H9 (cell line): ENCODE data around the gene PLXNA2. TPM values are rescaled to one million over a fixed set of nuclear protein-coding genes. Genes with fewer than 3 reads are reported as not detected.

Experiments used
- DNase-seq: peaks from one replicate; pipeline ENCODE4 v3.0.0-alpha.2; 2017
- H2AFZ ChIP-seq: one replicate; pipeline ENCODE4 v1.6.1; 2013; ENCODE audit warnings: mild to moderate bottlenecking, low read length, control low read depth, moderate library complexity
- H2AK5ac ChIP-seq: 2 replicates; pipeline ENCODE4 v1.6.1; 2013; ENCODE audit warnings: low read length, control low read depth, mixed read lengths; ENCODE audit not compliant: insufficient read length
- H2BK120ac ChIP-seq: one replicate; pipeline ENCODE4 v1.6.1; 2013; ENCODE audit warnings: low read depth, mild to moderate bottlenecking, low read length, control low read depth, inconsistent platforms; ENCODE audit not compliant: poor library complexity, severe bottlenecking
- H2BK12ac ChIP-seq: 2 replicates; pipeline ENCODE4 v1.6.1; 2013; ENCODE audit warnings: low read length, control low read depth, mixed read lengths, low read depth; ENCODE audit not compliant: insufficient read length
- H2BK15ac ChIP-seq: 2 replicates; pipeline ENCODE4 v1.6.1; 2013; ENCODE audit warnings: low read depth, low read length, control low read depth
- H2BK20ac ChIP-seq: one replicate; pipeline ENCODE4 v1.6.1; 2013; ENCODE audit warnings: low read depth, mild to moderate bottlenecking, low read length, control low read depth, inconsistent platforms; ENCODE audit not compliant: poor library complexity, severe bottlenecking
- H2BK5ac ChIP-seq: 2 replicates; pipeline ENCODE4 v1.6.1; 2013; ENCODE audit warnings: low read length, control low read depth, mixed read lengths; ENCODE audit not compliant: insufficient read length
- H3K14ac ChIP-seq: 2 replicates; pipeline ENCODE4 v1.6.1; 2013; ENCODE audit warnings: low read length, control low read depth; ENCODE audit not compliant: insufficient read depth
- H3K18ac ChIP-seq: 2 replicates; pipeline ENCODE4 v1.6.1; 2013; ENCODE audit warnings: low read depth, mild to moderate bottlenecking, mixed read lengths, low read length, control low read depth; ENCODE audit not compliant: insufficient read length
- H3K23ac ChIP-seq: 2 replicates; pipeline ENCODE4 v1.6.1; 2013; ENCODE audit warnings: low read length, control low read depth, mixed read lengths, low read depth; ENCODE audit not compliant: insufficient read length
- H3K23me2 ChIP-seq: 2 replicates; pipeline ENCODE4 v1.6.1; 2013; ENCODE audit warnings: low read depth, mild to moderate bottlenecking, mixed read lengths, low read length, control low read depth; ENCODE audit not compliant: insufficient read length, poor library complexity, severe bottlenecking
- H3K27ac ChIP-seq: 2 replicates; pipeline ENCODE4 v1.5.1; 2013; ENCODE audit warnings: low read length, control low read depth, mixed read lengths, low read depth; ENCODE audit not compliant: insufficient read length
- H3K27me3 ChIP-seq: 2 replicates; pipeline ENCODE4 v1.6.1; 2013; ENCODE audit warnings: low read length, control low read depth, inconsistent platforms; ENCODE audit not compliant: insufficient read depth
- H3K4ac ChIP-seq: 2 replicates; pipeline ENCODE4 v1.6.1; 2013; ENCODE audit warnings: low read depth, mild to moderate bottlenecking, control low read depth, inconsistent platforms, low read length, moderate library complexity
- H3K4me1 ChIP-seq: 2 replicates; pipeline ENCODE4 v1.6.1; 2013; ENCODE audit warnings: low read length, control low read depth, inconsistent platforms; ENCODE audit not compliant: insufficient read depth
- H3K4me2 ChIP-seq: 2 replicates; pipeline ENCODE4 v1.6.1; 2013; ENCODE audit warnings: low read length, control low read depth, mixed read lengths; ENCODE audit not compliant: insufficient read length, insufficient read depth
- H3K56ac ChIP-seq: 2 replicates; pipeline ENCODE4 v1.6.1; 2013; ENCODE audit warnings: low read depth, mild to moderate bottlenecking, mixed read lengths, low read length, control low read depth; ENCODE audit not compliant: insufficient read length
- H3K79me1 ChIP-seq: 2 replicates; pipeline ENCODE4 v1.6.1; 2013; ENCODE audit warnings: low read depth, mild to moderate bottlenecking, moderate library complexity, low read length, control low read depth, inconsistent platforms; ENCODE audit not compliant: insufficient read depth, poor library complexity, severe bottlenecking
- H3K79me2 ChIP-seq: 2 replicates; pipeline ENCODE4 v1.6.1; 2013; ENCODE audit warnings: low read length, control low read depth, inconsistent platforms; ENCODE audit not compliant: insufficient read depth
- H3K9ac ChIP-seq: 2 replicates; pipeline ENCODE4 v1.6.1; 2013; ENCODE audit warnings: low read length, control low read depth, mixed read lengths; ENCODE audit not compliant: insufficient read length; ENCODE audit errors: extremely low read depth
- H3K9me3 ChIP-seq: one replicate; pipeline ENCODE4 v1.6.1; 2013; ENCODE audit warnings: low read depth, low read length, inconsistent platforms; ENCODE audit not compliant: control insufficient read depth
- H3T11ph ChIP-seq: one replicate; pipeline ENCODE4 v1.6.1; 2013; ENCODE audit warnings: mild to moderate bottlenecking, low read length, control low read depth, inconsistent platforms
- H4K20me1 ChIP-seq: one replicate; pipeline ENCODE4 v1.6.1; 2013; ENCODE audit not compliant: control insufficient read depth, insufficient read length, insufficient read depth
- H4K5ac ChIP-seq: 2 replicates; pipeline ENCODE4 v1.6.1; 2013; ENCODE audit warnings: low read depth, mild to moderate bottlenecking, mixed read lengths, low read length, control low read depth; ENCODE audit not compliant: insufficient read length
- H4K8ac ChIP-seq: replicated peaks from 2 replicates; pipeline ENCODE4 v1.6.1; 2013; ENCODE audit warnings: low read length, control low read depth, mixed read lengths, low read depth; ENCODE audit not compliant: insufficient read length
- H4K91ac ChIP-seq: 2 replicates; pipeline ENCODE4 v1.6.1; 2013; ENCODE audit warnings: low read depth, mild to moderate bottlenecking, moderate library complexity, mixed read lengths, low read length, control low read depth; ENCODE audit not compliant: insufficient read length
- H3K27ac Mint-ChIP-seq, 3 experiments: 2 replicates in 2 of 3; 3 replicates in 1 of 3; pipeline ENCODE4 v1.8.0; 2020 to 2021; ENCODE audit warnings: mixed read lengths in 3 of 3, mild to moderate bottlenecking in 1 of 3, moderate library complexity in 1 of 3
- H3K27me3 Mint-ChIP-seq: 2 replicates; pipeline ENCODE4 v1.8.0; 2021; ENCODE audit warnings: low read depth, mild to moderate bottlenecking, moderate library complexity, mixed read lengths
- H3K36me3 Mint-ChIP-seq, 3 experiments: 2 replicates in 2 of 3; 3 replicates in 1 of 3; pipeline ENCODE4 v1.8.0; 2020 to 2021; ENCODE audit warnings: low read depth in 3 of 3, mixed read lengths in 3 of 3; ENCODE audit not compliant: insufficient read depth in 1 of 3
- H3K4me1 Mint-ChIP-seq, 2 experiments: 2 replicates each; pipeline ENCODE4 v1.8.0; 2020; ENCODE audit warnings: mixed read lengths in 2 of 2
- H3K4me3 Mint-ChIP-seq, 2 experiments: 2 replicates in 1 of 2; 3 replicates in 1 of 2; pipeline ENCODE4 v1.8.0; 2020 to 2021; ENCODE audit warnings: mild to moderate bottlenecking in 2 of 2, mixed read lengths in 2 of 2, moderate library complexity in 1 of 2
- H3K9me3 Mint-ChIP-seq, 2 experiments: 2 replicates in 1 of 2; 3 replicates in 1 of 2; pipeline ENCODE4 v1.8.0; 2020; ENCODE audit warnings: mild to moderate bottlenecking in 2 of 2, mixed read lengths in 2 of 2, moderate library complexity in 1 of 2
- WGBS: extraction: QIAGEN DNeasy Blood & Tissue Kit; methylation state at CpG from one replicate; pipeline ENCODE4 v1.1.7; 2013; ENCODE audit warnings: missing lambda C conversion rate, low lambda C conversion rate, mixed read lengths; ENCODE audit not compliant: insufficient read length; ENCODE audit errors: extremely low coverage; 5-methylcytosine and 5-hydroxymethylcytosine counted together
- total RNA-seq: library from RNA; stranded (reverse); gene quantifications from 2 replicates; pipeline ENCODE4 v1.2.1, GENCODE V29; 2021
- TF ChIP-seq, protein P1 (sequence below): fragments of 200-600 bp; sonication (generic); conservative IDR thresholded peaks from 3 replicates; pipeline ENCODE4 v1.8.0; 2021; ENCODE audit warnings: antibody characterized with exemption, mild to moderate bottlenecking

PLXNA2 gene
- total RNA-seq, 1 experiment from 2014 or later: 0.57 TPM

DNA sequence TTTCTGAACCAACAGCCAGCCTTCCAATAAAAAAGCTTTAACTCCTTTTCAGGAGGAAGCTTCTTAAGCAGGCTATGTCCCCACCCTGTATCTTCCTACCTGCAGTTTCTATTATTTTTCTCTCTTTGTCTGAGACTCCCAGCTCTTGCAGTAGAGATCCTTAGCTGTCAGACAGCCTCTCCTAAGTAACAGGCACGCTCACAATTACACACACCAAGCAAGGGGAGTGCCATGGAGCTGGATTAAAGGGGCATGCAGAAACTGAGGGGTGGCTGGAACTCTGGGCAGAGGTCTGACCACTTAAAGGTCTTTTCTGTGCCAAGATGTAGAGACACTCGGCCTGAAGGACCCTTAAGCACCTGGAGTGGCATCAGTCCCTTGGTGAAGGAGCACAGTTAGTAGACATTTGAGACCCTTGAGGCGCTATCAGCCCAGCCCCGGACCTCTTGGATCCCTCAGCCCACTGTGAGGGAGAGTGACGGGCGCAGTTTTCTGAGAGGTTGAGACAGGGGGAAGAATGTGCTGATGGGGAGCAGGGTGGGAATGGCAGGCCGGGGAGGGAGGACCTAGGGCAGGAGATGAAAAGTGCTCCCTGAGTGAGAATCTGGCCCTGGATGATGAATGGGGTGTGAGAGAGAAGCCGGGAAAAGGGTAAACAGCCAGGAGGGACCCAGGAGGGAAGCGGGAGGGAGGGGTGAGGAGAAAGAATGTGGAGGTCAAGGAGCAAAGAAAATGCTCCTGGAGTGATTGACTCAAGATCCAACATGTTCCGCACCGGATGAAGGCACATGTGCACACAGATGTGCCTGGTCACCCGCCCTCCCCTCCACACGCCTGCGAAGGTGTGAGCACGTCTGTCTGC lies 13.3 kb downstream of the PLXNA2 start:
- H3K27ac Mint-ChIP-seq: peak overlapping the region in 1 of 3 experiments; percentile 43; a peak in 1 of 7 replicates
- H3K56ac ChIP-seq: no peak overlapping the region
- H3K27me3 ChIP-seq: no peaks in the 10 kb centered on the region
- H3K9me3 Mint-ChIP-seq: no peaks in the 10 kb centered on the region; a peak in 1 of 5 replicates
- TF ChIP-seq, protein P1, sequence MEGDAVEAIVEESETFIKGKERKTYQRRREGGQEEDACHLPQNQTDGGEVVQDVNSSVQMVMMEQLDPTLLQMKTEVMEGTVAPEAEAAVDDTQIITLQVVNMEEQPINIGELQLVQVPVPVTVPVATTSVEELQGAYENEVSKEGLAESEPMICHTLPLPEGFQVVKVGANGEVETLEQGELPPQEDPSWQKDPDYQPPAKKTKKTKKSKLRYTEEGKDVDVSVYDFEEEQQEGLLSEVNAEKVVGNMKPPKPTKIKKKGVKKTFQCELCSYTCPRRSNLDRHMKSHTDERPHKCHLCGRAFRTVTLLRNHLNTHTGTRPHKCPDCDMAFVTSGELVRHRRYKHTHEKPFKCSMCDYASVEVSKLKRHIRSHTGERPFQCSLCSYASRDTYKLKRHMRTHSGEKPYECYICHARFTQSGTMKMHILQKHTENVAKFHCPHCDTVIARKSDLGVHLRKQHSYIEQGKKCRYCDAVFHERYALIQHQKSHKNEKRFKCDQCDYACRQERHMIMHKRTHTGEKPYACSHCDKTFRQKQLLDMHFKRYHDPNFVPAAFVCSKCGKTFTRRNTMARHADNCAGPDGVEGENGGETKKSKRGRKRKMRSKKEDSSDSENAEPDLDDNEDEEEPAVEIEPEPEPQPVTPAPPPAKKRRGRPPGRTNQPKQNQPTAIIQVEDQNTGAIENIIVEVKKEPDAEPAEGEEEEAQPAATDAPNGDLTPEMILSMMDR: no peak
- H3K79me1 ChIP-seq: no peaks in the 10 kb centered on the region
- no peak overlapping the region for H3K9ac ChIP-seq
- H2AFZ ChIP-seq: no peak overlapping the region
- H3K14ac ChIP-seq: no peak overlapping the region
- no peak overlapping the region for H4K91ac ChIP-seq
- no peak overlapping the region for H4K8ac ChIP-seq
- no peaks in the 10 kb centered on the region for H3K79me2 ChIP-seq
- no peak overlapping the region for H3K27ac ChIP-seq
- H3K36me3 Mint-ChIP-seq: no peaks in the 10 kb centered on the region; a peak in 1 of 7 replicates
- no peak for DNase-seq
- peaks cover 16% of the 10 kb centered on the region for H3K27me3 Mint-ChIP-seq
- no peak overlapping the region for H2BK15ac ChIP-seq
- no peak overlapping the region for H3T11ph ChIP-seq
- no CpG with 5 or more reads among the region's 15 CpGs for WGBS
- H3K23ac ChIP-seq: no peak overlapping the region
- no peak overlapping the region for H4K5ac ChIP-seq
- no peak overlapping the region for H3K4me2 ChIP-seq
- H2BK12ac ChIP-seq: no peak overlapping the region
- H3K4me1 ChIP-seq: peaks cover 9% of the 10 kb centered on the region; the same call in 1 of the 2 replicates
- no peak overlapping the region for H2AK5ac ChIP-seq
- H3K4me3 Mint-ChIP-seq: peak overlapping the region in 1 of 2 experiments; percentile 6; a peak in 1 of 5 replicates
- no peaks in the 10 kb centered on the region for H3K23me2 ChIP-seq
- no peak overlapping the region for H3K4ac ChIP-seq
- H3K18ac ChIP-seq: no peak overlapping the region
- no peak overlapping the region for H2BK20ac ChIP-seq
- no peak overlapping the region for H2BK5ac ChIP-seq
- H3K4me1 Mint-ChIP-seq: peaks cover 59 to 62% of the 10 kb centered on the region in 2 experiments
- H4K20me1 ChIP-seq: no peaks in the 10 kb centered on the region
- no peak overlapping the region for H2BK120ac ChIP-seq
- no peaks in the 10 kb centered on the region for H3K9me3 ChIP-seq
